GM18907 (cell line): ENCODE data around the gene TSC22D4.
"Not testable (repeated sequence)": the region's sequence is repeated elsewhere in the genome, so short reads cannot be mapped to it uniquely, and the experiment has no call there.

Source experiments
- ATAC-seq: cut with Tn5 transposase; IDR thresholded peaks from one replicate; pipeline ENCODE4 v1.9.1; 2021; ENCODE audit warnings: mild to moderate bottlenecking, moderate library complexity; ENCODE audit not compliant: unreplicated experiment

Gene TSC22D4

GRCh38 chr7:100476101-100476780 is 2.8 kb downstream of the TSC22D4 start:
- no peak for ATAC-seq

DNA sequence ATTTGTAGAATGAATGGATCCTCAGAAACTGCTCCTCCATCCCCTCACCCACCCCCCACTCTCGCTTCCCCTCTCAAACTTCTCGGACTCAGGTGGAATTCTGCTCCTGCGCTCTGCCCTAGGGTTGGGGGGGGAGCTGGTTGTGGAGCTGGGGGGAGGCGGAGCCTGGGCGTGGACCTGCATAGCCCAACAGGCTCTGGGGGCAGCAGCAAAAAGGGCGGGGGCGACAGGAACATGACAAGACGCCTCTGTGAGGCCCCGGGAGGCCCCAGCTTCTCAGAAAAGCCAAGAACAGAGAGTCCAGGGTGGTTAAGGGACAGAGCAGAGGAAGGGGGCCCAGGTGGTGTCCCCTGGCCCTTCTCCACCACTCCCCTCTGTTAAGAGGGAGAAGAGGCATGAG is 3.5 kb downstream of the TSC22D4 start:
- no peak for ATAC-seq

GRCh38 chr7:100472854-100473499 is 6.0 kb downstream of the TSC22D4 start:
- ATAC-seq, result no peak

- ATAC-seq, result no peak
These were observed 6.7 kb downstream of the TSC22D4 start for GRCh38 chr7:100472121-100472851.

DNA sequence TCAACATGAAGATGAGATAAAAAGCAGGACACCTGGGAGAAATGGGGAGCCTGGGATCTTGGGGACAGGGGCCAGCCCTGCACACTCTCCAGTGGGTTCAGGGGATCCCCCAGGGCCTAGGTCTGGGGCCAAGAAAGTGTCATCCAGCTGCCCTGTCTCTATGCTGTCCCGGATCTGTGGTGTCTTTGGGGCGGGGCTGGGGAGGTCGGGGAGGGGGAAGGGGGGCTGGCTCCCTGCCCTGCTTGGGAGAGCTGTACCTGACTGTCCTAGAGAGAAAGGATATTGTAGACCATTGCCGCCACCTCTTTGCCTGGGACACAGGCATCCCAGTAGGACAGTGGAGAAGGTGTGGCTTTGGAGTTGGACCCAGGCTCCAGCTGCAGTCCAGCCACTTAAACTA is 8.0 kb downstream of the TSC22D4 start:
- no peak for ATAC-seq

GRCh38 chr7:100469227-100470044 is 9.6 kb downstream of the TSC22D4 start:
- peak; percentile 56 for ATAC-seq

DNA sequence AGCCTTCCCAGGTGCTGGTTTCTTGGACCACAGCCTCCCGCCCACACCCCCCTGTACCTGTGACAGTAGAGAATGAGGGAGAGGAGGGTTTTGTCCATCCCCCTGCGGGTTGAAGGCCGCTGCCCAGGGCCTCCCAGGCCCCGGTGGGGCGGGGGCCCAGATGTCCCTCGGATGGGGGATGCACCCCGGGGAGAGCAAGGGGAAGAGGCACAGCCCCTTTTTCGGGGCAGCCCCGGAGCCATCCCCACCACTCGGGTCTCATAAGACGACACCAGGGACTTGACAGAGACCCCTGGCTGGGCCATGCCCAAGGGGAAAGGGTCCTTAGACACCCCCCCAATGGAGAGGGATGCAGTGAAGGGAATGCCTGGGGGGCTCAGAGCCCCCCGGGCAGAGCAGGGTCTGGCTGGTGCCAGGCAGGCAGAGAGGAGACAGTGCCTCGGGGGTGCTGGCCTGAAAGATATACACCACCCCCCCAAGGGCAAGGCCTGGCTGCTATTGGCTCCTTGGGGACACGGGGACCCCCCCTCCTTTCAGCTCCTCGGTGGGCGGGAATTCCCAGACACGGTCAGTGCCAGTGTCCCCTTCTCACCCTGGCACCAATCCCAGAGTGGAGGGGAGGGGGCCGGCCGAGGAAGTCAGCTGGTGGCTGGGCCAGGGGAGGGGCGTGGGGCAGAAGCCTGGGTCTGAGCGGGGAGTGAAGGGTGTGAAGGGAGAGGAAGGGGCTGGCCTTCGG is 11.2 kb downstream of the TSC22D4 start:
- ATAC-seq, result no peak

- ATAC-seq, result no peak
These were observed 12.1 kb downstream of the TSC22D4 start for GRCh38 chr7:100466653-100467605.

GRCh38 chr7:100465702-100466311 is 13.2 kb downstream of the TSC22D4 start:
- no peak for ATAC-seq

DNA sequence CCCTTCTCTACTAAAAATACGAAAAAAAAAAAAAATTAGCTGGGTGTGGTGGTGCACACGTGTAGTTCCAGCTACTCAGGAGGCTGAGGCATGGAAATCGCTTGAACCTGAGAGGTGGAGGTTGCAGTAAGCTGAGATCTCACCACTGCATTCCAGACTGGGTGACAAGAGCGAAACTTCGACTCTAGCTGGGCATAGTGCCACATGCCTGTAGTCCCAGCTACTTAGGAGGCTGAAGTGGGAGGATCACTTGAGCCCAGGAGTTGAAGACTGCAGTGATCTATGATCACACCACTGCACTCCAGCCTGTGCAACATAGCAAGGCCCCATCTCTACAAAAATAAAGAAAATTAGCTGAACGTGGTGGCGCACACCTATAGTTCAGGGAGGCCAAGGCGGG is 13.7 kb downstream of the TSC22D4 start:
- no peak for ATAC-seq

- ATAC-seq, result no peak
These were observed 14.2 kb downstream of the TSC22D4 start for GRCh38 chr7:100464791-100465190.

DNA sequence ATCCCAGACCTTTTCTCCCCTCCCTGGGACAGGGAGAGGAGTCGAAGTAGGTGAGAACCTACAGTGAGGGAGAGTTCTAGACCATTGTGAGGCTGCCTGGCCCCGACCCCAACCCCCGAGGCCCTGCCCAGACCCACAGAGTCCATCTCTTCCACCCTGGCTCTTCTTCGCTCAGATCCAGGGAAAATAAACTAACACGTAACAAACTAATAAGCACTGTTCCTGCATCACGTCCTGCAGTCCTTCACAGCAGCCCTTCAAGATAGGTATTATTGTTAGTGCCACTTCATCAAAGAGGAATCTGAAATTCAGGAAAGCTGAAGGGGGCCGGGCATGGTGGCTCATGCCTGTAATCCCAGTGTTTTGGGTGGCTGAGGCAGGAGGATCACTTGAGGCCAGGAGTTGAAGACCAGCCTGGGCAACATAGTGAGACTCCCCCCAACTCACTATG is 14.8 kb downstream of the TSC22D4 start, which contains the start of gene SPACDR:
Gene SPACDR, minus strand, starts transcription at position 51 of the 451 bp plus-strand sequence. CDS start 235 bp downstream, outside the sequence.
- no peak for ATAC-seq

GRCh38 chr7:100457033-100457432 is 22.0 kb downstream of the TSC22D4 start:
- no peak for ATAC-seq

DNA sequence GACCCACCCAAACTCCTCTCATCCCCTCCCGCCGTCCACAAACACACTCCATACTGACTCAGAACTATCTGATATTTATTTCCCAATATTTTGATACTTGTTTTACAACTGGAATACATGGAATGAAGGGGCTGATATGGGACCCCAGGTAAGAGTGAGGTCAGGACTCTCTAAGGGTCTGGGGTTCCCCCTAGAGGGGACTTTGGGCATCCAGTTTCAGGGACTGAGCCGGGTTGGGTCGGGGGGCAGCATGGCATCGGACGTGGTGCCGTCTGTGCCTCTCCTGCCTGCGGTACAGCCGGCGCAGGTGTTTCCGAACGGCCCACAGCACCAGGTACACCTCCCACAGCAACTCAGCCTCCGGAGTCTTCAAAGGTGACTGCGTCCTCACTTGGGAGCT is 22.5 kb downstream of the TSC22D4 start:
- ATAC-seq, result no peak

DNA sequence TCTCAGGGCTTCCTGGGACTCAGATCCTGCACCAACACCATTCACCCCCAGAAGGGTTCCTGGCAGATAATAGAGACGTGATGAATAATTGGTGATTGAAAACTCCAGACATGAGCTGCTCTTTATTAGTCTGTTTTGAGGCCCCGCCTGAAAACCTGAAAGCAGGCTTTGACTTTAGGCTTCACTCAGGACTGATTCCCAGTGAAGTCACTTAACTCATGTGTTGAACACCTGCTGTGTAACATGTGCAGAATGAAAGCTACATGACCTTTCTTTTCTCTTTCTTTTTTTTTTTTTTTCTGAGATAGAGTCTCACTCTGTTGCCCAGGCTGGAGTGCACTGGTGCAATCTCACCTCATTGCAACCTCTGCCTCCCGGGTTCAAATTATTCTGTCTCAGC is 23.8 kb downstream of the TSC22D4 start:
- ATAC-seq, result no peak

- not testable (repeated sequence) for ATAC-seq
These were observed 25.2 kb downstream of the TSC22D4 start for GRCh38 chr7:100453854-100454253.

- ATAC-seq, result no peak
These were observed 26.5 kb downstream of the TSC22D4 start for GRCh38 chr7:100452513-100452912.

DNA sequence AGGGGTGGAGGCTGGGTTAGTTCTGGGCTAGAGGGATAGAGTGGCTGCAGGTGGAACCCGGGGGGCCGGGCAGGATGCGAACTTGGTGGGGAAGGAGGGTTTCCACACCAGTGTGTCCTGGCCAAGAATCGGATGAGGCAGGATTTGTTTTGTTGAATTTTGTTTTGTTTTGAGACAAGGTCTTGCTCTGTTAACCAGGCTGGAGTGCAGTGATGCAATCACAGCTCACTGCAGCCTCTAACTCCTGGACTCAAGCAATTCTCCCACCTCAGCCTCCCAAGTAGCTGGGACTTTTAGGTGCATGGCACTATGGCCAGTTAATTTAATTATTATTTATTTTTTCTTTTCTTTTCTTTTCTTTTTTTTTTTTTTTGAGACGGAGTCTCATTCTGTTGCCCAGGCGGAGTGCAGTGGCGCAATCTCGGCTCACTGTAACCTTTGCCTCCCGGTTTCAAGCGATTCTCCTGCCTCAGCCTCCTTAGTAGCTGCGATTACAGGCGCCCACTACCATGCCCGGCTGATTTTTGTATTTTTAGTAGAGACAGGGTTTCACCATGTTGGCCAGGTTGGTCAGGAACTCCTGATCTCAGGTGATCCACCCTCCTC is 29.7 kb downstream of the TSC22D4 start:
- ATAC-seq, result no peak
